Right lobe of liver (tissue), 6 donors: ENCODE results near the gene CLIC2. TPM values are rescaled to one million over a fixed set of nuclear protein-coding genes. Genes with fewer than 3 reads are reported as not detected.
"Not testable (repeated sequence)": the region's sequence is repeated elsewhere in the genome, so short reads cannot be mapped to it uniquely, and the experiment has no call there.

ENCODE experiments used
- ATAC-seq, 4 donors: fragments of 200-7000 bp; cut with Tn5 transposase; one replicate each; pipeline ENCODE4 v1.9.1; 2020; ENCODE audit warnings: mild to moderate bottlenecking in 4 of 4, moderate library complexity in 4 of 4
- DNase-seq, 3 donors: peaks; one replicate each; pipeline ENCODE4 v3.0.0-alpha.2; 2020
- H3K27ac ChIP-seq, 3 donors: fragments of 200-600 bp; one replicate each; pipeline ENCODE4 v1.8.0; 2022
- H3K27me3 ChIP-seq, 2 donors: fragments of 200-600 bp; one replicate each; pipeline ENCODE4 v1.8.0; 2022
- H3K36me3 ChIP-seq, 4 donors: fragments of 200-600 bp; sonication (generic) in 1 of 4; one replicate each; pipeline versions ENCODE4 v1.5.1 to v1.8.0; 2017 to 2022; ENCODE audit warnings: control low read depth in 1 of 4
- H3K4me1 ChIP-seq, 4 donors: fragments of 200-600 bp; sonication (generic) in 1 of 4; one replicate each; pipeline versions ENCODE4 v1.5.1 to v1.8.0; 2017 to 2022; ENCODE audit warnings: control low read depth in 1 of 4
- H3K4me3 ChIP-seq, 3 donors: fragments of 200-600 bp; one replicate each; pipeline ENCODE4 v1.8.0; 2022
- H3K9me3 ChIP-seq, 4 donors: fragments of 200-600 bp; sonication (generic) in 1 of 4; one replicate each; pipeline versions ENCODE4 v1.5.1 to v1.8.0; 2017 to 2022; ENCODE audit warnings: control low read depth in 1 of 4
- POLR2A ChIP-seq: fragments of 450-650 bp; IDR thresholded peaks from one replicate; pipeline ENCODE4 v1.6.1; 2017; ENCODE audit warnings: antibody characterized with exemption, mild to moderate bottlenecking
- WGBS: methylation state at CpG from one replicate; pipeline ENCODE4 v1.1.6; 2018; ENCODE audit warnings: low coverage, low lambda C conversion rate; ENCODE audit not compliant: insufficient coverage; ENCODE audit errors: missing lambda C conversion rate; 5-methylcytosine and 5-hydroxymethylcytosine counted together
- intact Hi-C, 2 donors: fragments of 100-400 bp; cut with DNase I; formaldehyde crosslinking; loops; one replicate each; pipeline versions ENCODE4 v1.11.2 to v1.14.1; 2022
- long read RNA-seq: library from polyadenylated mRNA; unstranded; transcript quantifications from one replicate; pipeline ENCODE4 v2.0.0, GENCODE V29; 2019
- total RNA-seq, 6 experiments: library from RNA; depleted of rRNA in 2 of 6; stranded (reverse); fragments of >200 nt in 2 of 6; fragmentation: NEBNext Ultra II Directional in 3 of 6; extraction: Animal tissue kit (Norgen Biotek cat#: 25700) in 3 of 6; gene quantifications; one replicate each; pipeline versions ENCODE4 v1.1.0 to v1.2.4, GENCODE V29; 2016 to 2023
- TF ChIP-seq, protein P1 (sequence below), 4 donors: fragments of 200-600 bp in 3 of 4; fragments of 450-650 bp in 1 of 4; IDR thresholded peaks; one replicate each; pipeline versions ENCODE4 v1.5.1 to v1.8.0; 2016 to 2022; ENCODE audit warnings: antibody characterized with exemption in 4 of 4, mild to moderate bottlenecking in 2 of 4
- donor health status: DM: no; HTN: yes; CAD: no.
- donor health status: DM: no; HTN: no; CAD: no.
- donor health status: DM: no; HTN: no; CAD: no.
- donor health status: DM: no; HTN: yes; CAD: no.
- donor health status: DM: no; HTN: yes; CAD: no.

CLIC2 gene
- total RNA-seq, result 10 to 100 TPM in 1 of 6 experiments, 1 to 10 TPM in 5; 1.5 to 11.0 (median 3.9) TPM
- long read RNA-seq, partial matches to known transcripts, result 0 of 2 reads
- long read RNA-seq, other reads (novel, unspliced or antisense), result 1 of 2 reads

DNA sequence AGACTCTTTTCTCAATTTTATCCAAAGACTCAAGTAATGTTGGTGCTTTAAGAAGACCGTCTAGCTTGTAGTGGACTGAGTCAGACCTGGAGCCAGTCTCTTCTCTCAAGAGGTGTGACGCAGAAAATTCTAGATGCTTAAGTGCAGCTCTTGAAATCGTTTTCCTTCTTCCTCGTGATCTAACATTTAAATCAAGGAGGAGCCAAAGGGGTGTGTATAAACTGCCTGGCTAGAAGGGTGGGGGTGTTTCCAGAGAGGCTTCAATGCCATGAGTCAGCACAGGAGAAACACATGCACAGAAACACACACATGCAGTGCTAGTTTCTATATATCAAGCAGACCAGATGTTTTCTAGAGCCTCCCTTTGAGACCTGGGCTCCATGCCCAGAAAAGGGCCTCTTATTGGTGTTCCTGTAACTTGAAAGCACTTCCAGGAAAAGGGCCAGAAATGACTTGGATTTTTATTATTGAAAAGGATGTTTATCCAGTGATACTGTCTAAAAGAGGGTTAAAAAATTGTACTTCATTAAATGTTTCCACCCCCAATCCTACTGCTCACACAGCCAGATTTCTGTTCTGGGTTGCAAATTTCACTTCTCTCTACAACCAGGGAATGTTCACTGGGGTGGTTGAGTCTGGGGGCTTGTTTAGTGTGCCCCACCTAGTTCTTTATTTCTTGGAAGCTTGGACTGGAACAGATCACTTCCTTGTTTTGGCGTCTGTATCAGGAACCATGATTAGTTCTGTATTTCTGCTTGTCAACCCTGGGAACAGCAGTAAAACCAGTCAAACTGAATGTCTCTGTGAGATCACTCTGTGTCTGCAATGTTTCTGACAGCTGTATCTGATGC lies at the start of gene CLIC2:
CLIC2 (minus strand) TSS at position 129 of the 851 bp plus-strand sequence. CDS start 187 bp downstream, outside the sequence.
- Histone ChIP-seq H3K4me1 (no peaks in the 10 kb centered on the region), H3K4me3 (peak within 1 kb of the TSS in 1 of 3 donors; percentile 5), H3K27ac (peak within 1 kb of the TSS in 2 of 3 donors; percentile 16 to 37), H3K27me3 (no peaks in the 10 kb centered on the region), H3K36me3 (no peaks in the 10 kb centered on the region), H3K9me3 (no peaks in the 10 kb centered on the region)
- 36% methylated on average over 5 of the region's 5 CpGs for WGBS
- DNase-seq, result no peak
- ATAC-seq, result peak; percentile 57 to 87 (median 84)
- intact Hi-C loops, result no loop called here
- TF ChIP-seq POLR2A, result peak; percentile 24
- TF ChIP-seq, protein P1, sequence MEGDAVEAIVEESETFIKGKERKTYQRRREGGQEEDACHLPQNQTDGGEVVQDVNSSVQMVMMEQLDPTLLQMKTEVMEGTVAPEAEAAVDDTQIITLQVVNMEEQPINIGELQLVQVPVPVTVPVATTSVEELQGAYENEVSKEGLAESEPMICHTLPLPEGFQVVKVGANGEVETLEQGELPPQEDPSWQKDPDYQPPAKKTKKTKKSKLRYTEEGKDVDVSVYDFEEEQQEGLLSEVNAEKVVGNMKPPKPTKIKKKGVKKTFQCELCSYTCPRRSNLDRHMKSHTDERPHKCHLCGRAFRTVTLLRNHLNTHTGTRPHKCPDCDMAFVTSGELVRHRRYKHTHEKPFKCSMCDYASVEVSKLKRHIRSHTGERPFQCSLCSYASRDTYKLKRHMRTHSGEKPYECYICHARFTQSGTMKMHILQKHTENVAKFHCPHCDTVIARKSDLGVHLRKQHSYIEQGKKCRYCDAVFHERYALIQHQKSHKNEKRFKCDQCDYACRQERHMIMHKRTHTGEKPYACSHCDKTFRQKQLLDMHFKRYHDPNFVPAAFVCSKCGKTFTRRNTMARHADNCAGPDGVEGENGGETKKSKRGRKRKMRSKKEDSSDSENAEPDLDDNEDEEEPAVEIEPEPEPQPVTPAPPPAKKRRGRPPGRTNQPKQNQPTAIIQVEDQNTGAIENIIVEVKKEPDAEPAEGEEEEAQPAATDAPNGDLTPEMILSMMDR (IDR thresholded peaks at IDR 0.05), result no peak

- H3K27ac ChIP-seq, intact Hi-C loops, H3K27me3 ChIP-seq, DNase-seq, H3K36me3 ChIP-seq, H3K9me3 ChIP-seq, H3K4me1 ChIP-seq, H3K4me3 ChIP-seq: not testable (repeated sequence)
- ATAC-seq, result peak; percentile 64 to 71 (median 67)
- WGBS, result no CpG with 5 or more reads among the region's 64 CpGs
These were observed 48.1 kb upstream of the CLIC2 start for GRCh38 chrX:155382529-155382967.

DNA sequence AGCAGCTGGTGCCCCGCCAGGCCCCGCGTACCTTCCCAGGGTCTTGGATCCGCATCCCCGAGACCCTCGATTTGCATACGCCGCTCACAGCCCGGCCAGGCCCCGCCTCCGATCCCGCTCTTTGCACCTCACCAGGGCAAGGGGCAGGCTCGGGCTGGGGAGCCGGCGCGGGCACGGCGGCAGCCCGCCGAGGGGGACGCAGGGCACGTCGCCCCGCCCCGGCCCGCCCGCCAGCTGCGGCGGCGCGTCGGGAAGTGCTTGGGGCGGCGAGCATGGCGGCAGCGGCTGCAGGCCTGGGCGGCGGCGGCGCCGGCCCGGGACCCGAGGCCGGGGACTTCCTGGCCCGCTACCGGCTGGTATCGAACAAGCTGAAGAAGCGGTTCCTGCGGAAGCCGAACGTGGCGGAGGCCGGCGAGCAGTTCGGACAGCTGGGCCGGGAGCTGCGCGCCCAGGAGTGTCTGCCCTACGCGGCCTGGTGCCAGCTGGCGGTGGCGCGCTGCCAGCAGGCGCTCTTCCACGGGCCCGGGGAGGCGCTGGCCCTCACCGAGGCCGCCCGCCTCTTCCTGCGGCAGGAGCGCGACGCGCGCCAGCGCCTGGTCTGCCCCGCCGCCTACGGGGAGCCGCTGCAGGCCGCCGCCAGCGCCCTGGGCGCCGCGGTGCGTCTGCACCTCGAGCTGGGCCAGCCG lies 47.6 kb upstream of the CLIC2 start, which contains the start of gene F8A2:
F8A2 (plus strand) TSS at position 253 of the 686 bp plus-strand sequence; CDS start at position 273, 20 bp downstream.
- intact Hi-C loops, result not testable (repeated sequence)
- no CpG with 5 or more reads among the region's 90 CpGs for WGBS

DNA sequence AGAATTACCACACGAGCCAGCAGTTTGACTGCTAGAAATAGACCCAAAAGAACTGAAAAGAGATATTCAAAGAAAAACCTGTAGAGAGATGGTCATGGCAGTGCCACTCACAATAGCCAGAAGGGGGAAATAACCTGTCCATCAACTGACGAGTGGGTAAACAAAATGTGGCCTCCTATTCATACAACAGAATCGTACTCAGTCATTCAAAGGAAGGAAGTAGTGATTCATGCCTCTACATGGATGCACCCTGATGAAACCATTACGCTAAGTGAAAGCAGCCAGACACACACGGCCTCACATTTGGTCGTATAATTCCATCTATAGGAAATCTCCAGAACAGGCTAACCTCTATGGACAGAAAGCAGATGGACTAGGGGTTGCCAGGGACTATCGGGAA lies 45.4 kb upstream of the CLIC2 start:
- H3K27ac ChIP-seq, H3K4me3 ChIP-seq, DNase-seq, intact Hi-C loops, H3K36me3 ChIP-seq, H3K9me3 ChIP-seq, H3K4me1 ChIP-seq, H3K27me3 ChIP-seq, ATAC-seq: not testable (repeated sequence)
- no CpG with 5 or more reads among the region's 7 CpGs for WGBS

More for the DNA sequence above, 47.6 kb upstream of the CLIC2 start, which contains the start of gene F8A2:
- not testable (repeated sequence) for H3K4me3 ChIP-seq, DNase-seq, H3K27ac ChIP-seq, H3K36me3 ChIP-seq, H3K9me3 ChIP-seq, H3K4me1 ChIP-seq, H3K27me3 ChIP-seq
- ATAC-seq, result peak; percentile 85 to 89 (median 89)

GRCh38 chrX:155373777-155374458 lies 39.5 kb upstream of the CLIC2 start:
- ATAC-seq, result peak in 3 of 4 donors; percentile 47 to 52 (median 47)
- H3K4me1 ChIP-seq, intact Hi-C loops, H3K36me3 ChIP-seq, H3K27me3 ChIP-seq, H3K4me3 ChIP-seq, DNase-seq, H3K27ac ChIP-seq, H3K9me3 ChIP-seq: not testable (repeated sequence)
- no CpG with 5 or more reads among the region's 9 CpGs for WGBS

DNA sequence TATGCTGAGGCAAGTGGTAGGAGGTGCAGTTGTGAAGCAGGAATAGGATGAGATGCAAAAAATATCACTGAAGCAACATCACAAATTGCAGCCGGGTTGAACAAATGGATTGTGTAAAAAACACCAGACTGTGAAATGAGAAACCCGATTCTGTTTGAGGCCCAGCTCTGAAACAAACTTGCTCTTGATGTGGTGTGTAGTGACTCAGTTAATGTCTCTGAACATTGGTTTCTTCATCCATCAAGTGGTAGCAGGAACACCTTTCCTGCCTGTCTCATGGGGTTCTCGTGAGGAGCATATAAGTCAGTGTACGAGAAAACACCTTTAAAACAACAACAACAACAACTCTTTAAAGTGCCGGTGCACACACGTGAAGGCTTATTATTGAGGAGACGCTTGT lies 29.3 kb upstream of the CLIC2 start:
- ATAC-seq, H3K4me1 ChIP-seq, H3K27me3 ChIP-seq, H3K36me3 ChIP-seq, DNase-seq, H3K9me3 ChIP-seq, H3K27ac ChIP-seq, intact Hi-C loops, H3K4me3 ChIP-seq: not testable (repeated sequence)
- WGBS, result no CpG with 5 or more reads among the region's 7 CpGs

DNA sequence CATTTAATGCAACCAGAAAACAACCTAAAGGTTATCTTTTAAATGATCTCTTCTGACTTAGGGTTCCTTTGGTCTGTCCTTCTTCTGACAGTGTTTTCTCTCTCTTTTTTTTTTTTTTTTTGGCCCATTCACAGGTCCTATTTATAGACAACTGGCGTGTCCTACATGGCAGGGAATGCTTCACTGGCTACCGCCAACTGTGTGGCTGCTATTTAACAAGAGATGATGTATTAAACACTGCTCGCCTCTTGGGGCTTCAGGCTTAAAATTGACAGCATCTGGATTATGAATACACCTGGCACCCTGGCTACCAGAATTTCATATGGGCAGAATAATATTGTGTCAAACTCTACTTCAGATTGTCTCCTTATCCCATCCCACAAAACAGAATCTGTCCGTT lies 15.0 kb upstream of the CLIC2 start:
- no CpG with 5 or more reads among the region's 4 CpGs for WGBS
- H3K4me3 ChIP-seq, ATAC-seq, DNase-seq, H3K9me3 ChIP-seq, intact Hi-C loops, H3K27ac ChIP-seq, H3K27me3 ChIP-seq, H3K4me1 ChIP-seq, H3K36me3 ChIP-seq: not testable (repeated sequence)

DNA sequence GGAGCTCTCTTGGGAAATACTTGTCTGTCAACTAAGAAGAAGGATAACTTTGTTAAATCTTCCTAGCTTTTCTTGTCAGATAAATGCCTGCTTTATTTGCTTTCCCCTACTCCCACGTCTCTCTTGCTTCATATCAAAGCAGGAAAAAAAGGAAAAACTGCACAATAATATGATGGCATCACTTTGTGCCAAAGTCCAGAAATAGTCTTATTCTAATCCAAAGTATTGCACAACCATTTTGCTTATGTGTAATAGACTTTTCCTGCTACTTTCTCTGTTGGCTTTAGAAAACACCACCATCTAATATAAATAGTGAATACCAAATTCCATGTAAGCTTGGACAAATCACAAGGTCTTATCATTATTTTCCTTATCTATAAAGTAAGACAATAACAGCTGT lies 11.3 kb upstream of the CLIC2 start:
- H3K4me1 ChIP-seq, DNase-seq, H3K27ac ChIP-seq, H3K27me3 ChIP-seq, intact Hi-C loops, H3K4me3 ChIP-seq, H3K9me3 ChIP-seq, H3K36me3 ChIP-seq: not testable (repeated sequence)
- ATAC-seq, result peak; percentile 41 to 89 (median 72)
- WGBS, result no CpG with 5 or more reads among the region's 1 CpG

GRCh38 chrX:155335337-155335712 lies 911 bp upstream of the CLIC2 start:
- H3K4me1 ChIP-seq, H3K36me3 ChIP-seq, H3K27me3 ChIP-seq, H3K4me3 ChIP-seq, H3K27ac ChIP-seq, DNase-seq, intact Hi-C loops, H3K9me3 ChIP-seq, ATAC-seq: not testable (repeated sequence)
- 20% methylated on average over 1 of the region's 1 CpG for WGBS
